HCT116 (cell line): Measurements from ENCODE around the gene ITGA4. TPM values are rescaled to one million over a fixed set of nuclear protein-coding genes. Genes with fewer than 3 reads are reported as not detected.

Source experiments
- ATAC-seq: fragments of 200-7000 bp; cut with Tn5 transposase; 2 replicates; pipeline ENCODE4 v1.9.1; 2020; ENCODE audit warnings: mild to moderate bottlenecking, moderate library complexity
- BruUV-seq: library from RNA; stranded (reverse); fragments of 400-500 nt; replicated peaks from 2 replicates; lab custom pipeline; 2021; lab: Mats Ljungman, UMichigan
- CTCF ChIA-PET: fragments of 300-600 bp; sonication (Branson Sonifier 250); formaldehyde crosslinking; loops from one replicate; lab custom pipeline; 2021; ENCODE audit warnings: antibody characterized with exemption; lab: Charles Lee
- POLR2A ChIA-PET: fragments of 300-600, 350-600 bp; sonication (Branson Sonifier 250); formaldehyde crosslinking; loops from one replicate; lab custom pipeline; 2021; ENCODE audit warnings: antibody characterized with exemption; lab: Charles Lee
- RAD21 ChIA-PET, 2 experiments: fragments of 300-600 bp; sonication (Branson Sonifier 250); formaldehyde crosslinking; loops; one replicate each; lab custom pipeline; 2023; ENCODE audit warnings: low total read pairs in 2 of 2; ENCODE audit not compliant: uncharacterized antibody in 2 of 2, unreplicated experiment in 2 of 2, low non-redundant PET in 1 of 2; lab: Charles Lee
- DNase-seq: peaks from one replicate; pipeline ENCODE4 v3.0.0-alpha.2; 2010; ENCODE audit warnings: low read depth, low spot score
- H2AFZ ChIP-seq: fragments of 200-600 bp; shearing (Covaris generic), sonication (generic); 2 replicates; pipeline ENCODE4 v1.6.1; 2017; ENCODE audit warnings: low read depth, mixed run types, mixed read lengths, antibody characterized with exemption, low read length; ENCODE audit not compliant: poor library complexity, severe bottlenecking
- H3K27ac ChIP-seq: 2 replicates; pipeline ENCODE4 v1.5.1; 2012; ENCODE audit warnings: low read depth, low read length
- H3K27me3 ChIP-seq: fragments of 200-600 bp; sonication (generic); 2 replicates; pipeline ENCODE4 v1.6.1; 2016; ENCODE audit warnings: mixed run types, low read length, mixed read lengths; ENCODE audit not compliant: insufficient read depth
- H3K36me3 ChIP-seq, 2 experiments: fragments of 200-500 bp in 1 of 2; fragments of 200-600 bp in 1 of 2; sonication (Bioruptor generic) in 1 of 2; sonication (generic) in 1 of 2; 2 replicates each; pipeline versions ENCODE4 v1.5.1 to v1.6.1; 2014 to 2016; ENCODE audit warnings: low read length in 2 of 2, inconsistent platforms in 1 of 2, mixed read lengths in 1 of 2, mixed run types in 1 of 2; ENCODE audit not compliant: insufficient read depth in 2 of 2, control insufficient read depth in 1 of 2
- H3K4me1 ChIP-seq, 2 experiments: fragments of 200-600 bp in 1 of 2; sonication (generic) in 1 of 2; 2 replicates each; pipeline versions ENCODE4 v1.5.1 to v1.6.1; 2012 to 2017; ENCODE audit warnings: low read length in 2 of 2, inconsistent platforms in 1 of 2, mild to moderate bottlenecking in 1 of 2, mixed read lengths in 1 of 2, mixed run types in 1 of 2, moderate library complexity in 1 of 2; ENCODE audit not compliant: insufficient read depth in 2 of 2, control insufficient read depth in 1 of 2
- H3K4me2 ChIP-seq: fragments of 200-600 bp; sonication (generic); 2 replicates; pipeline ENCODE4 v1.6.1; 2017; ENCODE audit warnings: mixed run types, low read length, mixed read lengths
- H3K4me3 ChIP-seq, 2 experiments: fragments of 200-600 bp in 1 of 2; sonication (generic) in 1 of 2; replicated peaks in 1 of 2; 2 replicates each; pipeline ENCODE4 v1.5.1; 2011 to 2016; ENCODE audit warnings: low read length in 2 of 2, control low read depth in 1 of 2, low read depth in 1 of 2, mild to moderate bottlenecking in 1 of 2, mixed read lengths in 1 of 2, mixed run types in 1 of 2
- H3K79me2 ChIP-seq: fragments of 200-600 bp; sonication (generic); 2 replicates; pipeline ENCODE4 v1.6.1; 2017; ENCODE audit warnings: mild to moderate bottlenecking, mixed run types, low read length, moderate library complexity, mixed read lengths; ENCODE audit not compliant: insufficient read depth
- H3K9ac ChIP-seq: fragments of 200-600 bp; sonication (generic); 2 replicates; pipeline ENCODE4 v1.6.1; 2016; ENCODE audit warnings: low read length, mixed read lengths
- H3K9me2 ChIP-seq: fragments of 200-600 bp; sonication (generic), shearing (Covaris generic); 2 replicates; pipeline ENCODE4 v1.6.1; 2017; ENCODE audit warnings: mixed run types, mild to moderate bottlenecking, moderate library complexity; ENCODE audit not compliant: insufficient read depth
- H3K9me3 ChIP-seq, 2 experiments: fragments of 200-500 bp in 1 of 2; fragments of 200-600 bp in 1 of 2; sonication (Bioruptor generic) in 1 of 2; sonication (generic) in 1 of 2; 2 replicates each; pipeline ENCODE4 v1.6.1; 2014 to 2017; ENCODE audit warnings: low read length in 2 of 2, mixed read lengths in 2 of 2, inconsistent platforms in 1 of 2, low read depth in 1 of 2, mild to moderate bottlenecking in 1 of 2, mixed run types in 1 of 2, moderate library complexity in 1 of 2; ENCODE audit not compliant: control insufficient read depth in 1 of 2, insufficient read depth in 1 of 2
- H4K20me1 ChIP-seq: fragments of 200-600 bp; sonication (generic), shearing (Covaris generic); 2 replicates; pipeline ENCODE4 v1.6.1; 2017; ENCODE audit warnings: mixed run types, mild to moderate bottlenecking, moderate library complexity; ENCODE audit not compliant: insufficient read depth
- EGR1 ChIP-seq: IDR thresholded peaks from 2 replicates; pipeline ENCODE4 v1.6.1; 2012; ENCODE audit warnings: low read depth
- ELF1 ChIP-seq: IDR thresholded peaks from 2 replicates; pipeline ENCODE4 v1.6.1; 2012; ENCODE audit warnings: low read depth, borderline replicate concordance
- EZH2 ChIP-seq: fragments of 200-600 bp; sonication (generic); IDR thresholded peaks from 2 replicates; pipeline ENCODE4 v1.6.1; 2017; ENCODE audit warnings: antibody characterized with exemption, mixed run types
- FOSL1 ChIP-seq: IDR thresholded peaks from 2 replicates; pipeline ENCODE4 v1.6.1; 2012; ENCODE audit warnings: low read depth
- JUND ChIP-seq: IDR thresholded peaks from 2 replicates; pipeline ENCODE4 v1.6.1; 2012
- POLR2A ChIP-seq: IDR thresholded peaks from 2 replicates; pipeline ENCODE4 v1.7.0; 2011; ENCODE audit warnings: borderline replicate concordance; ENCODE audit not compliant: insufficient read depth, insufficient read length; ENCODE audit errors: extremely low read depth
- POLR2AphosphoS5 ChIP-seq: IDR thresholded peaks from 2 replicates; pipeline ENCODE4 v1.6.1; 2011; ENCODE audit warnings: mild to moderate bottlenecking, low read depth, low read length, moderate library complexity
- RAD21 ChIP-seq: IDR thresholded peaks from 2 replicates; pipeline ENCODE4 v1.6.1; 2012; ENCODE audit warnings: low read depth, mild to moderate bottlenecking
- SIN3A ChIP-seq: IDR thresholded peaks from 2 replicates; pipeline ENCODE4 v1.6.1; 2012; ENCODE audit warnings: low read depth
- SRF ChIP-seq: IDR thresholded peaks from 2 replicates; pipeline ENCODE4 v1.6.1; 2012; ENCODE audit warnings: low read depth
- TCF7L2 ChIP-seq: IDR thresholded peaks from 2 replicates; pipeline ENCODE4 v1.7.0; 2011; ENCODE audit warnings: borderline replicate concordance, inconsistent platforms; ENCODE audit not compliant: insufficient read depth, insufficient read length; ENCODE audit errors: extremely low read depth
- YY1 ChIP-seq: IDR thresholded peaks from 2 replicates; pipeline ENCODE4 v1.6.1; 2011; ENCODE audit warnings: low read length, low read depth, moderate library complexity, mild to moderate bottlenecking; ENCODE audit not compliant: insufficient replicate concordance; ENCODE audit errors: extremely low read depth
- ZFX ChIP-seq: fragments of 450-650 bp; IDR thresholded peaks from 2 replicates; pipeline ENCODE4 v1.6.1; 2017
- intact Hi-C: fragments of 100-400 bp; cut with micrococcal nuclease; formaldehyde crosslinking; loops from 2 replicates; pipeline ENCODE4 v1.10.0; 2022
- total RNA-seq: library from RNA; stranded (reverse); gene quantifications from one replicate; pipeline ENCODE4 v1.2.1, GENCODE V29; 2021; ENCODE audit not compliant: unreplicated experiment
- TF ChIP-seq, protein P1 (sequence below): IDR thresholded peaks from 2 replicates; pipeline ENCODE4 v1.6.1; 2012
- TF ChIP-seq, protein P2 (sequence below), 3 experiments: fragments of 200-600 bp in 1 of 3; sonication (generic) in 1 of 3; IDR thresholded peaks in 2 of 3; conservative IDR thresholded peaks in 1 of 3; 2 replicates each; pipeline ENCODE4 v1.5.1; 2012 to 2017; ENCODE audit warnings: low read depth in 2 of 3, low read length in 2 of 3, antibody characterized with exemption in 1 of 3, borderline replicate concordance in 1 of 3, control low read depth in 1 of 3, mild to moderate bottlenecking in 1 of 3, mixed read lengths in 1 of 3, mixed run types in 1 of 3, moderate library complexity in 1 of 3; ENCODE audit not compliant: insufficient read depth in 1 of 3
- TF ChIP-seq, protein P3 (sequence below): IDR thresholded peaks from 2 replicates; pipeline ENCODE4 v1.6.1; 2011; ENCODE audit warnings: mild to moderate bottlenecking, low read length, moderate library complexity; ENCODE audit not compliant: insufficient replicate concordance; ENCODE audit errors: extremely low read depth
- TF ChIP-seq, protein P4 (sequence below): IDR thresholded peaks from 2 replicates; pipeline ENCODE4 v1.6.1; 2012

The ITGA4 gene
- total RNA-seq, 1 experiment from 2014 or later: 0.49 TPM

DNA sequence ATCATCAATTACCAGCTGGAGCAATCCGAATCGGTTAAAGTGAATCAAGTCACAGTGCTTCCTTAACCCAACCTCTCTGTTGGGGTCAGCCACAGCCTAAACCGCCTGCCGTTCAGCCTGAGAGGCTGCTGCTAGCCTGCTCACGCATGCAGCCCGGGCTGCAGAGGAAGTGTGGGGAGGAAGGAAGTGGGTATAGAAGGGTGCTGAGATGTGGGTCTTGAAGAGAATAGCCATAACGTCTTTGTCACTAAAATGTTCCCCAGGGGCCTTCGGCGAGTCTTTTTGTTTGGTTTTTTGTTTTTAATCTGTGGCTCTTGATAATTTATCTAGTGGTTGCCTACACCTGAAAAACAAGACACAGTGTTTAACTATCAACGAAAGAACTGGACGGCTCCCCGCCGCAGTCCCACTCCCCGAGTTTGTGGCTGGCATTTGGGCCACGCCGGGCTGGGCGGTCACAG, 496 bp upstream of the ITGA4 start:
- ChIA-PET CTCF (no interaction called here), RAD21 (no interaction called here), POLR2A (no interaction called here)
- Histone ChIP-seq H4K20me1 (no peaks in the 10 kb centered on the region), H3K4me3 (no peak overlapping the region), H2AFZ (no peak overlapping the region), H3K9ac (no peak overlapping the region), H3K9me2 (no peaks in the 10 kb centered on the region), H3K79me2 (no peaks in the 10 kb centered on the region), H3K4me2 (no peak overlapping the region), H3K9me3 (no peaks in the 10 kb centered on the region), H3K27ac (no peak overlapping the region), H3K4me1 (no peaks in the 10 kb centered on the region)
- intact Hi-C loops: no loop called here
- no peak for DNase-seq
- no TSS peak for BruUV-seq
- TF ChIP-seq EGR1 (no peak), FOSL1 (no peak), JUND (no peak), EZH2 (no peak), SRF (no peak), ELF1 (no peak), POLR2A (no peak), TCF7L2 (no peak), YY1 (no peak), SIN3A (no peak), ZFX (no peak), RAD21 (no peak), POLR2AphosphoS5 (no peak)
- TF ChIP-seq, protein P1, sequence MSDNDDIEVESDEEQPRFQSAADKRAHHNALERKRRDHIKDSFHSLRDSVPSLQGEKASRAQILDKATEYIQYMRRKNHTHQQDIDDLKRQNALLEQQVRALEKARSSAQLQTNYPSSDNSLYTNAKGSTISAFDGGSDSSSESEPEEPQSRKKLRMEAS: no peak
- TF ChIP-seq, protein P2, sequence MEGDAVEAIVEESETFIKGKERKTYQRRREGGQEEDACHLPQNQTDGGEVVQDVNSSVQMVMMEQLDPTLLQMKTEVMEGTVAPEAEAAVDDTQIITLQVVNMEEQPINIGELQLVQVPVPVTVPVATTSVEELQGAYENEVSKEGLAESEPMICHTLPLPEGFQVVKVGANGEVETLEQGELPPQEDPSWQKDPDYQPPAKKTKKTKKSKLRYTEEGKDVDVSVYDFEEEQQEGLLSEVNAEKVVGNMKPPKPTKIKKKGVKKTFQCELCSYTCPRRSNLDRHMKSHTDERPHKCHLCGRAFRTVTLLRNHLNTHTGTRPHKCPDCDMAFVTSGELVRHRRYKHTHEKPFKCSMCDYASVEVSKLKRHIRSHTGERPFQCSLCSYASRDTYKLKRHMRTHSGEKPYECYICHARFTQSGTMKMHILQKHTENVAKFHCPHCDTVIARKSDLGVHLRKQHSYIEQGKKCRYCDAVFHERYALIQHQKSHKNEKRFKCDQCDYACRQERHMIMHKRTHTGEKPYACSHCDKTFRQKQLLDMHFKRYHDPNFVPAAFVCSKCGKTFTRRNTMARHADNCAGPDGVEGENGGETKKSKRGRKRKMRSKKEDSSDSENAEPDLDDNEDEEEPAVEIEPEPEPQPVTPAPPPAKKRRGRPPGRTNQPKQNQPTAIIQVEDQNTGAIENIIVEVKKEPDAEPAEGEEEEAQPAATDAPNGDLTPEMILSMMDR (IDR thresholded peaks at IDR 0.05 in 2 of 3, conservative IDR thresholded peaks at IDR 0.05 in 1 of 3; ENCODE audit: borderline replicate concordance in 1 of 3, insufficient read depth in 1 of 3, low read depth in 2 of 3, low read length in 2 of 3): no peak
- TF ChIP-seq, protein P3, sequence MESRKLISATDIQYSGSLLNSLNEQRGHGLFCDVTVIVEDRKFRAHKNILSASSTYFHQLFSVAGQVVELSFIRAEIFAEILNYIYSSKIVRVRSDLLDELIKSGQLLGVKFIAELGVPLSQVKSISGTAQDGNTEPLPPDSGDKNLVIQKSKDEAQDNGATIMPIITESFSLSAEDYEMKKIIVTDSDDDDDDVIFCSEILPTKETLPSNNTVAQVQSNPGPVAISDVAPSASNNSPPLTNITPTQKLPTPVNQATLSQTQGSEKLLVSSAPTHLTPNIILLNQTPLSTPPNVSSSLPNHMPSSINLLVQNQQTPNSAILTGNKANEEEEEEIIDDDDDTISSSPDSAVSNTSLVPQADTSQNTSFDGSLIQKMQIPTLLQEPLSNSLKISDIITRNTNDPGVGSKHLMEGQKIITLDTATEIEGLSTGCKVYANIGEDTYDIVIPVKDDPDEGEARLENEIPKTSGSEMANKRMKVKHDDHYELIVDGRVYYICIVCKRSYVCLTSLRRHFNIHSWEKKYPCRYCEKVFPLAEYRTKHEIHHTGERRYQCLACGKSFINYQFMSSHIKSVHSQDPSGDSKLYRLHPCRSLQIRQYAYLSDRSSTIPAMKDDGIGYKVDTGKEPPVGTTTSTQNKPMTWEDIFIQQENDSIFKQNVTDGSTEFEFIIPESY: no peak
- TF ChIP-seq, protein P4, sequence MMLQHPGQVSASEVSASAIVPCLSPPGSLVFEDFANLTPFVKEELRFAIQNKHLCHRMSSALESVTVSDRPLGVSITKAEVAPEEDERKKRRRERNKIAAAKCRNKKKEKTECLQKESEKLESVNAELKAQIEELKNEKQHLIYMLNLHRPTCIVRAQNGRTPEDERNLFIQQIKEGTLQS: no peak
- TF ChIP-seq, all 23 proteins: peak for 0
- Histone ChIP-seq H3K27me3 (no peaks in the 10 kb centered on the region), H3K36me3 (no peaks in the 10 kb centered on the region)
- ATAC-seq: no peak
